CD1c-positive myeloid dendritic cell (primary cell): ENCODE results near the gene CDC25C.

Source experiments
- DNase-seq: peaks from one replicate; pipeline ENCODE4 v3.0.0-alpha.2; 2016; ENCODE audit errors: extremely low spot score

CDC25C gene

GRCh38 chr5:138331449-138332368 is at the start of gene CDC25C:
Gene CDC25C (minus strand): TSS chr5:138331804. CDS start chr5:138331180, 624 bp downstream.
- DNase-seq: peak; percentile 99

GRCh38 chr5:138372653-138373052 is 41.0 kb upstream of the CDC25C start:
- DNase-seq: no peak

- no peak for DNase-seq
Observed at GRCh38 chr5:138372225-138372624, 40.6 kb upstream of the CDC25C start.

- no peak for DNase-seq
Observed at GRCh38 chr5:138371454-138371853, 39.9 kb upstream of the CDC25C start.

- peak; percentile 41 for DNase-seq
Observed at GRCh38 chr5:138370537-138370936, 38.9 kb upstream of the CDC25C start.

GRCh38 chr5:138369706-138370105 is 38.1 kb upstream of the CDC25C start:
- DNase-seq: peak; percentile 87

GRCh38 chr5:138369261-138369660 is 37.7 kb upstream of the CDC25C start:
- DNase-seq: peak; percentile 76

- DNase-seq: no peak
Observed at GRCh38 chr5:138366632-138367382, 35.2 kb upstream of the CDC25C start.

GRCh38 chr5:138364576-138364975 is 33.0 kb upstream of the CDC25C start:
- DNase-seq: no peak

- no peak for DNase-seq
Observed at GRCh38 chr5:138360941-138361452, 29.4 kb upstream of the CDC25C start.

GRCh38 chr5:138359621-138360020 is 28.0 kb upstream of the CDC25C start:
- DNase-seq: no peak

GRCh38 chr5:138354926-138355378 is 23.3 kb upstream of the CDC25C start:
- peak; percentile 65 for DNase-seq

- DNase-seq: no peak
Observed at GRCh38 chr5:138354387-138354786, 22.8 kb upstream of the CDC25C start.

GRCh38 chr5:138353560-138354080 is 22.0 kb upstream of the CDC25C start:
- DNase-seq: peak; percentile 45

- DNase-seq: peak; percentile 85
Observed at GRCh38 chr5:138352722-138353559, 21.3 kb upstream of the CDC25C start.

- peak; percentile 98 for DNase-seq
Observed at GRCh38 chr5:138352071-138352721, 20.6 kb upstream of the CDC25C start, which contains the start of gene KDM3B. Gene KDM3B (plus strand): TSS chr5:138352685. CDS start chr5:138352796, 111 bp downstream.

GRCh38 chr5:138351517-138351916 is 19.9 kb upstream of the CDC25C start:
- no peak for DNase-seq

GRCh38 chr5:138351056-138351455 is 19.5 kb upstream of the CDC25C start:
- DNase-seq: no peak

GRCh38 chr5:138350563-138350890 is 18.9 kb upstream of the CDC25C start:
- DNase-seq: no peak

GRCh38 chr5:138349852-138350562 is 18.4 kb upstream of the CDC25C start:
- no peak for DNase-seq
